GM19240 (cell line): ENCODE measurements around the gene TMEM80.
"Not testable (repeated sequence)": the region's sequence is repeated elsewhere in the genome, so short reads cannot be mapped to it uniquely, and the experiment has no call there.

ENCODE experiments used
- DNase-seq: peaks from one replicate; pipeline ENCODE4 v3.0.0; 2011; ENCODE audit warnings: low spot score; ENCODE audit not compliant: insufficient read length

The TMEM80 gene

GRCh38 chr11:720642-721246, 25.1 kb downstream of the TMEM80 start:
- no peak for DNase-seq

GRCh38 chr11:721247-721740, 25.7 kb downstream of the TMEM80 start:
- no peak for DNase-seq

GRCh38 chr11:721741-722345, 26.2 kb downstream of the TMEM80 start:
- DNase-seq: no peak

GRCh38 chr11:722346-722811, 26.8 kb downstream of the TMEM80 start:
- no peak for DNase-seq

- DNase-seq: no peak
These were observed 27.7 kb downstream of the TMEM80 start for GRCh38 chr11:723120-723883.

GRCh38 chr11:724049-724777, 28.6 kb downstream of the TMEM80 start:
- no peak for DNase-seq

- no peak for DNase-seq
These were observed 29.3 kb downstream of the TMEM80 start for GRCh38 chr11:724778-725386.

- no peak for DNase-seq
These were observed 30.1 kb downstream of the TMEM80 start for GRCh38 chr11:725624-726202.

GRCh38 chr11:726278-727220, 30.9 kb downstream of the TMEM80 start:
- no peak for DNase-seq

- DNase-seq: no peak
These were observed 31.7 kb downstream of the TMEM80 start for GRCh38 chr11:727281-727701.

GRCh38 chr11:727859-728748, 32.5 kb downstream of the TMEM80 start:
- peak; percentile 89 for DNase-seq

GRCh38 chr11:728901-729491, 33.4 kb downstream of the TMEM80 start:
- no peak for DNase-seq

GRCh38 chr11:729492-730074, 34.0 kb downstream of the TMEM80 start:
- no peak for DNase-seq

GRCh38 chr11:733072-733471, 37.5 kb downstream of the TMEM80 start:
- no peak for DNase-seq

- DNase-seq: not testable (repeated sequence)
These were observed 38.9 kb downstream of the TMEM80 start for GRCh38 chr11:734541-734940.

- DNase-seq: no peak
These were observed 41.8 kb downstream of the TMEM80 start for GRCh38 chr11:737366-737765.

GRCh38 chr11:737899-738298, 42.3 kb downstream of the TMEM80 start:
- not testable (repeated sequence) for DNase-seq

GRCh38 chr11:742156-742546, 46.5 kb downstream of the TMEM80 start:
- DNase-seq: no peak
